CD4-positive, alpha-beta T cell (primary cell): ENCODE measurements around the gene FILIP1L. TPM values are rescaled to one million over a fixed set of nuclear protein-coding genes. Genes with fewer than 3 reads are reported as not detected.

Experiments
- ATAC-seq: fragments of 200-7000 bp; cut with Tn5 transposase; one replicate; pipeline ENCODE4 v1.10.0; 2022; ENCODE audit warnings: mild to moderate bottlenecking; ENCODE audit not compliant: poor library complexity
- CTCF ChIA-PET: fragments of 350-600 bp; sonication (Branson Sonifier 250); formaldehyde crosslinking; loops from one replicate; lab custom pipeline; 2021; ENCODE audit warnings: antibody characterized with exemption, inconsistent platforms; lab: Charles Lee
- POLR2A ChIA-PET: fragments of 350-600 bp; sonication (Branson Sonifier 250); formaldehyde crosslinking; loops from one replicate; lab custom pipeline; 2021; ENCODE audit warnings: antibody characterized with exemption, inconsistent platforms; lab: Charles Lee
- DNase-seq, 14 experiments: peaks; one replicate each; pipeline ENCODE4 v3.0.0-alpha.2; 2013 to 2020; ENCODE audit warnings: mixed read lengths in 2 of 14
- H3K27ac ChIP-seq, 2 donors: one replicate each; pipeline versions ENCODE4 v1.5.1 to v1.7.0; 2013; ENCODE audit warnings: low read length in 2 of 2, low read depth in 1 of 2, mild to moderate bottlenecking in 1 of 2
- H3K27me3 ChIP-seq, 2 experiments: 1 replicate in 1 of 2; 2 replicates in 1 of 2; pipeline versions ENCODE4 v1.6.1 to v1.7.0; 2013; ENCODE audit warnings: low read length in 2 of 2, control low read depth in 1 of 2, mild to moderate bottlenecking in 1 of 2, moderate library complexity in 1 of 2; ENCODE audit not compliant: insufficient read depth in 2 of 2, control insufficient read depth in 1 of 2
- H3K36me3 ChIP-seq: one replicate; pipeline ENCODE4 v1.6.1; 2013; ENCODE audit warnings: low read length, control low read depth; ENCODE audit not compliant: insufficient read depth
- H3K4me1 ChIP-seq: one replicate; pipeline ENCODE4 v1.6.1; 2013; ENCODE audit warnings: low read length, control low read depth; ENCODE audit not compliant: insufficient read depth
- H3K4me3 ChIP-seq: one replicate; pipeline ENCODE4 v1.5.1; 2013; ENCODE audit warnings: mild to moderate bottlenecking, low read length, moderate library complexity
- H3K9me3 ChIP-seq, 2 experiments: 1 replicate in 1 of 2; 2 replicates in 1 of 2; pipeline versions ENCODE4 v1.6.1 to v1.7.0; 2013; ENCODE audit warnings: low read length in 2 of 2, mild to moderate bottlenecking in 2 of 2, control low read depth in 1 of 2, moderate library complexity in 1 of 2; ENCODE audit not compliant: control insufficient read depth in 1 of 2, insufficient read depth in 1 of 2
- H3K27ac Mint-ChIP-seq: one replicate; pipeline ENCODE4 v1.8.0; 2020; ENCODE audit warnings: mixed read lengths
- H3K27me3 Mint-ChIP-seq: one replicate; pipeline ENCODE4 v1.8.0; 2021; ENCODE audit warnings: mixed read lengths
- H3K36me3 Mint-ChIP-seq: one replicate; pipeline ENCODE4 v1.8.0; 2021; ENCODE audit warnings: low read depth, mixed read lengths
- H3K4me1 Mint-ChIP-seq: one replicate; pipeline ENCODE4 v1.8.0; 2021; ENCODE audit warnings: low read depth, mixed read lengths
- H3K4me3 Mint-ChIP-seq: one replicate; pipeline ENCODE4 v1.8.0; 2020; ENCODE audit warnings: mild to moderate bottlenecking, mixed read lengths
- H3K9me3 Mint-ChIP-seq: one replicate; pipeline ENCODE4 v1.8.0; 2020; ENCODE audit warnings: mixed read lengths
- CTCF ChIP-seq: fragments of 200-600 bp; IDR thresholded peaks from one replicate; pipeline ENCODE4 v1.8.0; 2022; ENCODE audit warnings: antibody characterized with exemption, mild to moderate bottlenecking
- intact Hi-C, 2 experiments: fragments of 100-400 bp; cut with DNase I in 1 of 2; cut with micrococcal nuclease in 1 of 2; formaldehyde crosslinking; loops; one replicate each; pipeline versions ENCODE4 v1.15.1 to v1.9.0; 2023 to 2025; cut with DNase I, micrococcal nuclease
- total RNA-seq, 174 experiments: library from RNA in 2 of 174; stranded (reverse) in 2 of 174; gene quantifications; one replicate each; pipeline ENCODE4 v1.2.3 and lab custom pipeline; 2021 to 2026

Gene FILIP1L
- total RNA-seq, 2 experiments from 2014 or later = 0.08 to 0.28 TPM

- Histone ChIP-seq H3K36me3 (no peaks in the 10 kb centered on the region), H3K4me3 (no peak overlapping the region), H3K4me1 (no peaks in the 10 kb centered on the region), H3K9me3 (no peaks in the 10 kb centered on the region), H3K27ac (no peak overlapping the region), H3K27me3 (no peaks in the 10 kb centered on the region)
- H3K4me1 Mint-ChIP-seq = no peaks in the 10 kb centered on the region
- H3K27ac Mint-ChIP-seq = no peak overlapping the region
- intact Hi-C loops = no loop called here
- H3K4me3 Mint-ChIP-seq = no peak overlapping the region
- TF ChIP-seq CTCF = no peak
- CTCF ChIA-PET = interaction anchor here (1.0 kb wide), 1 partner anchor 9 kb away, joined by 5 read pairs; no protein-coding TSS in a partner anchor
- no peaks in the 10 kb centered on the region for H3K36me3 Mint-ChIP-seq
- no peaks in the 10 kb centered on the region for H3K9me3 Mint-ChIP-seq
- ATAC-seq = no peak
- H3K27me3 Mint-ChIP-seq = no peaks in the 10 kb centered on the region
- POLR2A ChIA-PET = interaction anchor here (1.7 kb wide), 1 partner anchor 9 kb away, joined by 4 read pairs; no protein-coding TSS in a partner anchor
- no peak for DNase-seq
Observed at GRCh38 chr3:100088735-100089368, 25.4 kb downstream of the FILIP1L start.

DNA sequence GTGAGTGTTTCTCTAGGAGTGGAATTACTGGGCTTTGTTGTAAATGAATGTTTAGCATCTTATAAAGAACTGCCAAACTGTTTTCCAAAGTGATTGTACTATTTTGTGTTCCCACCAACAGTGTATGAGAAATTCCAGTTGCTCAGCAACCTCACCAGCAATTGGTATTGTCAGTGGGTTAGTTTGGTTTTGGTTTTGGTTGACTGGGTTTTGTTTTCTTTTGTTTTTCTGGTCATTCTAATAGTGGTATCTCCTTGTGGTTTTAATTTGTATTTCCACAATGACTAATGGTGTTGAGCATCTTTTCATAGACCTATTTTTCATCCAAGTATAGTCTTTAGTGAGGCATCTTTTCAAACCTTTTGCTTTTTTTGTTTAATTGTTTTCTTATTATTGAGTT, 27.1 kb downstream of the FILIP1L start:
- Histone ChIP-seq H3K4me1 (no peaks in the 10 kb centered on the region), H3K27ac (no peak overlapping the region), H3K27me3 (no peaks in the 10 kb centered on the region), H3K36me3 (no peaks in the 10 kb centered on the region), H3K9me3 (no peaks in the 10 kb centered on the region), H3K4me3 (no peak overlapping the region)
- TF ChIP-seq CTCF = no peak
- Mint-ChIP-seq H3K9me3 (no peaks in the 10 kb centered on the region), H3K4me1 (no peaks in the 10 kb centered on the region), H3K36me3 (no peaks in the 10 kb centered on the region), H3K27me3 (no peaks in the 10 kb centered on the region), H3K4me3 (no peak overlapping the region), H3K27ac (no peak overlapping the region)
- no peak for ATAC-seq
- POLR2A ChIA-PET = no interaction called here
- intact Hi-C loops = no loop called here
- DNase-seq = no peak
- CTCF ChIA-PET = no interaction called here

- H3K4me1 Mint-ChIP-seq = no peaks in the 10 kb centered on the region
Observed at GRCh38 chr3:100086401-100086800, 27.9 kb downstream of the FILIP1L start.

More at GRCh38 chr3:100086401-100086800, 27.9 kb downstream of the FILIP1L start:
- H3K27me3 Mint-ChIP-seq = no peaks in the 10 kb centered on the region
- DNase-seq (no peak), ATAC-seq (no peak)
- no peaks in the 10 kb centered on the region for H3K9me3 Mint-ChIP-seq
- H3K36me3 Mint-ChIP-seq = no peaks in the 10 kb centered on the region
- H3K27ac Mint-ChIP-seq = no peak overlapping the region
- no peaks in the 10 kb centered on the region for H3K36me3 ChIP-seq
- no peak overlapping the region for H3K4me3 Mint-ChIP-seq
- no peak overlapping the region for H3K27ac ChIP-seq
- no peaks in the 10 kb centered on the region for H3K4me1 ChIP-seq
- ChIA-PET CTCF (no interaction called here), POLR2A (no interaction called here)
- no peaks in the 10 kb centered on the region for H3K9me3 ChIP-seq
- no peak for TF ChIP-seq CTCF
- intact Hi-C loops = no loop called here
- no peaks in the 10 kb centered on the region for H3K27me3 ChIP-seq
- H3K4me3 ChIP-seq = no peak overlapping the region
